Ishikawa (cell line): ENCODE data around the gene VPS35L.

ENCODE experiments used
- CEBPB ChIP-seq: IDR thresholded peaks from 2 replicates; pipeline ENCODE4 v1.6.1; 2012
- EGR1 ChIP-seq: IDR thresholded peaks from 2 replicates; pipeline ENCODE4 v1.6.1; 2012
- EP300 ChIP-seq: IDR thresholded peaks from 2 replicates; pipeline ENCODE4 v1.6.1; 2012; ENCODE audit warnings: borderline replicate concordance
- FOXM1 ChIP-seq: IDR thresholded peaks from 2 replicates; pipeline ENCODE4 v1.6.1; 2012; ENCODE audit warnings: low read depth, borderline replicate concordance
- NFIC ChIP-seq: IDR thresholded peaks from 2 replicates; pipeline ENCODE4 v1.6.1; 2012
- RAD21 ChIP-seq: IDR thresholded peaks from 2 replicates; pipeline ENCODE4 v1.6.1; 2012; ENCODE audit warnings: low read depth
- REST ChIP-seq: IDR thresholded peaks from 2 replicates; pipeline ENCODE4 v1.6.1; 2012; ENCODE audit warnings: low read depth, mild to moderate bottlenecking
- TAF1 ChIP-seq: IDR thresholded peaks from 2 replicates; pipeline ENCODE4 v1.6.1; 2012; ENCODE audit warnings: low read depth, mild to moderate bottlenecking
- TCF12 ChIP-seq: IDR thresholded peaks from 2 replicates; pipeline ENCODE4 v1.6.1; 2012; ENCODE audit warnings: low read depth
- TEAD4 ChIP-seq: IDR thresholded peaks from 2 replicates; pipeline ENCODE4 v1.6.1; 2012
- YY1 ChIP-seq: IDR thresholded peaks from 2 replicates; pipeline ENCODE4 v1.6.1; 2012; ENCODE audit warnings: low read depth
- ZBTB7A ChIP-seq: IDR thresholded peaks from 2 replicates; pipeline ENCODE4 v1.6.1; 2012; ENCODE audit warnings: low read depth
- TF ChIP-seq, protein P1 (sequence below): IDR thresholded peaks from 2 replicates; pipeline ENCODE4 v1.6.1; 2012
- TF ChIP-seq, protein P2 (sequence below): IDR thresholded peaks from 2 replicates; pipeline ENCODE4 v1.6.1; 2012

- TF ChIP-seq REST: no peak
- TF ChIP-seq EP300: no peak
- TF ChIP-seq, protein P1, sequence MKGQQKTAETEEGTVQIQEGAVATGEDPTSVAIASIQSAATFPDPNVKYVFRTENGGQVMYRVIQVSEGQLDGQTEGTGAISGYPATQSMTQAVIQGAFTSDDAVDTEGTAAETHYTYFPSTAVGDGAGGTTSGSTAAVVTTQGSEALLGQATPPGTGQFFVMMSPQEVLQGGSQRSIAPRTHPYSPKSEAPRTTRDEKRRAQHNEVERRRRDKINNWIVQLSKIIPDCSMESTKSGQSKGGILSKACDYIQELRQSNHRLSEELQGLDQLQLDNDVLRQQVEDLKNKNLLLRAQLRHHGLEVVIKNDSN: no peak
- TF ChIP-seq YY1: no peak
- no peak for TF ChIP-seq TEAD4
- TF ChIP-seq CEBPB: no peak
- TF ChIP-seq TAF1: no peak
- no peak for TF ChIP-seq ZBTB7A
- TF ChIP-seq, protein P2, sequence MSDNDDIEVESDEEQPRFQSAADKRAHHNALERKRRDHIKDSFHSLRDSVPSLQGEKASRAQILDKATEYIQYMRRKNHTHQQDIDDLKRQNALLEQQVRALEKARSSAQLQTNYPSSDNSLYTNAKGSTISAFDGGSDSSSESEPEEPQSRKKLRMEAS: no peak
- no peak for TF ChIP-seq FOXM1
- TF ChIP-seq RAD21: no peak
- TF ChIP-seq EGR1: no peak
- TF ChIP-seq TCF12: no peak
- no peak for TF ChIP-seq NFIC
These were observed 154.8 kb downstream of the VPS35L start for GRCh38 chr16:19710191-19710908.
